GM12874 (cell line): ENCODE measurements around the gene RECK.

ENCODE experiments used
- CTCF ChIP-seq: IDR thresholded peaks from 2 replicates; pipeline ENCODE4 v1.5.1; 2011; ENCODE audit warnings: low read depth, mild to moderate bottlenecking, control low read depth, low read length, moderate library complexity; ENCODE audit not compliant: insufficient read depth

Gene RECK

GRCh38 chr9:36132086-36132485 is 95.4 kb downstream of the RECK start:
- TF ChIP-seq CTCF = no peak

GRCh38 chr9:36134761-36135505 is 98.2 kb downstream of the RECK start:
- no peak for TF ChIP-seq CTCF

GRCh38 chr9:36135741-36136271 is 99.1 kb downstream of the RECK start:
- TF ChIP-seq CTCF = no peak

GRCh38 chr9:36136272-36136893 is 99.7 kb downstream of the RECK start, which contains the start of gene GLIPR2:
Gene GLIPR2 (plus strand): TSS chr9:36136733. CDS start chr9:36136779, 46 bp downstream.
- no peak for TF ChIP-seq CTCF

- no peak for TF ChIP-seq CTCF
Observed at GRCh38 chr9:36136894-36137391, 100.2 kb downstream of the RECK start.

GRCh38 chr9:36137392-36138004 is 100.8 kb downstream of the RECK start:
- no peak for TF ChIP-seq CTCF

- no peak for TF ChIP-seq CTCF
Observed at GRCh38 chr9:36138496-36138895, 101.8 kb downstream of the RECK start.
